Measurements from ENCODE around the gene GGN.

DNA sequence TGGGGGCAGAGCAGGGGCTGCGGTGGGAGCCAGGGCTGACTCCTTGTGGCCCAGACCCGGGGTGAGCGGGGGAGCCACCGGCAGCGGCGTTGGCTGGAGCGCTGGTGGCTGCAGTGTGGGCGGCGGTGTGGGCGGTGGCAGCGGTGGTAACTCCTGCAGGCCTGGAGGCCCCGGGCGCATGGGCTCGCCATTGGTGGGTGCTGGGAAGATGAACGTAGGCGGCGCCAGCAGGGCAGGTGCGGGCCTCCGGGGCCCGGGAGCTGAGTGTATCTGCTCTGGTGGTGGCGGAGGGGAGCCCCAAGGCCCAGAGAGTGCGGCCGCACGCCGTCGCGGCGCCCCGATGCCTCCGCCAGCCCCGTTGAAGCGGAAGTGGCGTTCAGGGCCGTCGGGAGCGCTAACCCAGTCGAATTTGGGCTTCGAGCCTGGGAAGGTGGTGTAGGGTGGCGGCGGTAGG is 2.0 kb downstream of the GGN start:
- TF ChIP-seq CTCF (IDR thresholded peaks at IDR 0.05; ENCODE audit: poor library complexity) (no peak), EZH2phosphoT487 (IDR thresholded peaks at IDR 0.05; ENCODE audit: low read depth, severe bottlenecking, unreplicated experiment) (no peak)

All from hepatocyte (in vitro differentiated cells).